Measurements from ENCODE around the gene FGFR1OP2. TPM values are rescaled to one million over a fixed set of nuclear protein-coding genes. Genes with fewer than 3 reads are reported as not detected.
A peak's percentile ranks its signal among the peaks of the same experiment; 100 is the strongest.
"Not testable (repeated sequence)": the region's sequence is repeated elsewhere in the genome, so short reads cannot be mapped to it uniquely, and the experiment has no call there.

The FGFR1OP2 gene
- 30.4 and 52.9 TPM in 2 replicates for total RNA-seq (2014; rRNA removed; shearing (Covaris generic); ENCODE audit: low replicate concordance)

DNA sequence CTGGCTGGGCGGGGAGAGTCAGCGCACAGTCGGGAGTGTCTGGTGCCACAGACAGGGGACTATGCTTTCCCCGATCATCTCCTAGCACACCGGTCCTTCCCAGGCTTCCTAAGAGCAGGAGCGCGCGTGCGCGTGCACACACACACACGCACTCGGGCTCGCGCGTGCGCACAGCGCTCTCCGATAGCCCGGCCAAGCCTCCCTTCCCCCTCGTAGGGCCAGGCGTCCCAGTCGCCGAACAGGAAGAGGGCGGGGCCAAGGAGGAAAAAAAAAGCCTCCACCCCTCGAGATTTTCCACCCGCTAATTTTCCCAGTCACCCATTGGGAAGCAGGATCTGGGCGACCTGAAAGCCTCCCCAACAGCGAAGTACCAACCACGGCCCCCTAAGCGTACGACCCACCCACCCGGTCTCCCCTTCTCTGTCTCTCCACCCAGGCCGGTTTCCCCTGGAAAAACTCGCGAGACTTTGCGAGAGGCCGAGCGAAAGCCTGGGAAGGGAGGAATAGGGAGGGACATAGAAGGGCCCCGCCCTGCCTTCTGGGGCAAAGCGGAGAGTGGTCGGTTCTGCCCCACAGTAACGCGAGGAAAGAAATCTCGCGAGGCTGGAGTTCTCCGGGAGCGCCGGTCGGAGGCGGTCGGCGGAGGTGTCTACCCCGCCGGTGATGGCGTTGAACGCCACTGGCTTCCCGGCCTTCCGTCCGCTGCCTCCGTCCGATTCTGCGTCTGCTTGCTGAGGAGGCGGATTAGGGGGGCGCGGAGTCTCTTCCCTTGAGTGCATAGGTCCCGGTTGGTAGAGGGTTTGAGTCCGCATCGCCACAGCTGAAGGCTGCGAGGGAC, at the start of gene FGFR1OP2, which contains the start of gene INTS13:
FGFR1OP2 (plus strand) TSS at position 608 of the 838 bp plus-strand sequence. CDS start 15,689 bp downstream, outside the sequence.
INTS13 (minus strand) TSS at position 119 of the 838 bp plus-strand sequence. CDS start 1,178 bp downstream, outside the sequence.
- H3K4me3 ChIP-seq = peak within 1 kb of the TSS; percentile 91
- peaks cover 19% of the 10 kb centered on the region for H3K36me3 ChIP-seq
- no peaks in the 10 kb centered on the region for H3K9me3 ChIP-seq
- no peaks in the 10 kb centered on the region for H3K27me3 ChIP-seq
- DNase-seq = peak; percentile 99

DNA sequence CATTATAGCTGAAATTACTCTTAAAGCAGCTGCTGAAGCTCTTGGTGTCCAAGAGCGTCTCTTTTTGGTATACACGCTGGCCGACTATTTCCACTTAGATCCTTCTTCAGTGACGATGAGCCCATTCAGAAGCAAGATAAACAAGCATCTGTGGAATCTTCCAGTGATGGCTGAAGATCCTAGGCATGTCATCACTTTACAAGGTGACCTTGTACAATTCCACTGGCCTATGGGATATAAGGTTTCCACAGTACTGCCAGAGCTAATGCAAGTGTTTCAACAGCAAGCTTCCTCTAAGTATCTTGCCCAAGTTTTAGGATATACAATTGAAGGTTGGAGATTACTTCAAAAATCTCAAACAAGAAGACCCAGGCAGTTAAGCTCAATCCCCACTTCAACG, 47.5 kb upstream of the FGFR1OP2 start:
- no peaks in the 10 kb centered on the region for H3K9me3 ChIP-seq
- no peak overlapping the region for H3K4me3 ChIP-seq
- H3K27me3 ChIP-seq = no peaks in the 10 kb centered on the region
- DNase-seq = no peak
- H3K36me3 ChIP-seq = no peaks in the 10 kb centered on the region; the same call in none of the 2 replicates

DNA sequence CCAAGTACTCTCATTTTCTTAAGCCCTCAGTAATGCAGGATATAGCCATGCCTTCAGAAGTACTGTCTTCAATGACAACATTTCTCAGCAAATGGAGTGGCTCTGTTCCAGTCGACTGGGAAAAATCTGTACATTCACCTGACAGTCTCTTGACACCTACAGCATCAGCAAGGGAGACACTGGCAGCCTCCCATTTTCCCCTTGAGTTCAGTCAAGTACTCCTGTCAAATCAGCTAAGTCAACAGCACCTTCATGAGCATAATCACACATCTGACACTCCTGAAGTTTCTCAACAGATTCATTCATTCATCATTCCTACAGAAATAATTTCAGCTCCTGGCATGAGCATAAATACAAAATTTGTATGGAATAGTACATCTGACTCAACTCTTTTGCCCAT, 46.6 kb upstream of the FGFR1OP2 start:
- no peaks in the 10 kb centered on the region for H3K9me3 ChIP-seq
- H3K36me3 ChIP-seq = peaks cover 4% of the 10 kb centered on the region
- DNase-seq = no peak
- H3K4me3 ChIP-seq = no peak overlapping the region
- H3K27me3 ChIP-seq = no peaks in the 10 kb centered on the region

DNA sequence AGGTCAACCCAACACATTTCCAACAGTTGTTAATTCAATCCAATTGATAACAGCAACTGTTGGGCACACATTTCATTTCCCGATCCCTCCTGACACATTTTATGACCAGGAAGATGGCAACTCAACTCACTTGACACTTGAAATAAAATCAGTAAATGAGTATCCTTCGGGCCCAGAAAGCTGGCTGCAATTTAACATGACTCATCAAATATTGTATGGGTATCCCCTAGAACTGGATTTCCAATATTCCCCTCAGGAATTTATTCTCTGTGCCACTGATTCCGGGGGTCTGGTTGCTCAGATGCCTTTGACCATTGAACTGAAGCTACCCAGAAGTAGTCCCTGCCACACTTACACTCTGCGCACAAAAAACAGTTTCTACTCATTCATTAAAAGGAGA, 42.6 kb upstream of the FGFR1OP2 start:
- H3K36me3 ChIP-seq = peaks cover 38% of the 10 kb centered on the region
- H3K9me3 ChIP-seq = 0 out of 2 replicates have a peak, but pooled peaks cover 2% of the 10 kb centered on the region
- H3K4me3 ChIP-seq = no peak overlapping the region
- no peaks in the 10 kb centered on the region for H3K27me3 ChIP-seq
- no peak for DNase-seq

DNA sequence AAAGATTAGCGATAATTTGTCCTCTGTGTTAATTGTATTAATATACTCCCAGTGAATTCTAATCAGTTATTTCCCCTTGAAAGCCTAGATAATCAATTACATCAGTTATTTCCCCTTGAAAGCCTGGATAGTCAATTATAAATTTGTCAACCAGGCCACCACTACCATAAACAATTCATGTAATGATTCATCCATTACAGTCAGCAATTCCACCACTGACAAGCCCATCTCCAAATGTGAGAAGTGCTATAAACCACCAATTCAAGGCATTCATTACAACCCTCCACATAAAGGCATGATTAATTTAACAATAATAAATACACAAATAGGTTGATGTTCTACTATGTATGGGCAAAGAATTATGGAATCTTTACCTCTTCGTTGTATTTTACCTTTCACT, 41.4 kb upstream of the FGFR1OP2 start:
- H3K27me3 ChIP-seq = no peaks in the 10 kb centered on the region
- 0 out of 2 replicates have a peak, but pooled peaks cover 3% of the 10 kb centered on the region for H3K9me3 ChIP-seq
- DNase-seq = no peak
- no peak overlapping the region for H3K4me3 ChIP-seq
- H3K36me3 ChIP-seq = peaks cover 47% of the 10 kb centered on the region

DNA sequence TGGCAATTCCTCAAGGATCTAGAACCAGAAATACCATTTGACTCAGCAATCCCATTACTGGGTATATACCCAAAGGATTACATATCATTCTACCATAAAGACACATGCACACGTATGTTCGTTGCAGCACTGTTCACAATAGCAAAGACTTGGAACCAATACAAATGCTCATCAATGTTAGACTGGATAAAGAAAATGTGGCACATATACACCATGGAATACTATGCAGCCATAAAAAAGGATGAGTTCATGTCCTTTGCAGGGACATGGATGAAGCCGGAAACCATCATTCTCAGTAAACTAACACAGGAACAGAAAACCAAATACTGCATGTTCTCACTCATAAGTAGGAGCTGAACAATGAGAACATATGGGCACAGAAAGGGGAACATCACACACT, 34.9 kb upstream of the FGFR1OP2 start:
- H3K9me3 ChIP-seq, H3K4me3 ChIP-seq, H3K27me3 ChIP-seq, DNase-seq: not testable (repeated sequence)
- peaks cover 82% of the 10 kb centered on the region for H3K36me3 ChIP-seq

DNA sequence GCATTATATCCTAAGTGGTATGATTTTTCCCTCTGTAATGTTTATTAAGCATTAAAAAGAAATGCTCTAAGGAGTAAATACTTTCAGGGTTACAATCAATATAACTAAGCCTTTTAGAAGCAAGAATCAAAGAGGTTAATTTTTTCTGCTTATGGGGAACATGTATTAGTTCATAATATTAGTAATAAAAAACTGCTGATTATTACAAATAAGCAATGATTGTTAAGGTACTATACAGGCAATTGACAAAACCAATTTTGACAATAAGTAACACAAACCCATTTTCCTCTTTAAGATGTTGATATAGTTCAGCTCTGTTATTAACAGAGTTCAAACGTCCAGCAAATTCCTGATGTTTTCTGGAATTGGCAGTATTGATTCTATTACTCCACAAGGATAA, 32.2 kb upstream of the FGFR1OP2 start:
- DNase-seq = no peak
- Histone ChIP-seq H3K9me3 (0 out of 2 replicates have a peak, but pooled peaks cover 3% of the 10 kb centered on the region), H3K36me3 (peaks cover 75% of the 10 kb centered on the region), H3K4me3 (no peak overlapping the region), H3K27me3 (no peaks in the 10 kb centered on the region)

DNA sequence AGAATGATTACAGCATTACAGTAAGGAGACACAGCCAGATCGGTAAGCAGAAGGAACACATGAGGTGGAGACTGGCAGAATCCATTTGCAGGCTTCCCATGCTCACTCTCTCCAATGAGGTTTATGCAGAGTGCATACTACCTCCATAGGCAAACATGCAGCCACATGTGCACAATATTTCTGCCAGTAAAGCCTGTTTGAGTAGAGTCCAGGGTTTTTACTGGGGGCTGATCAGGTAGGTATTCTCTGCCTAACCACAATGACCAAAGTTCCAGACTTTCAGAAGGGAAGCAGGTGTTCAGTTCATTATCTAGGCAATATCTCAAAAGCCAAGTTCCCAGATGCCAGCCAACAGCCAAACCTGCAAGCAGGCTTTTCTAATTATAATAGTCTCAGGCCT, 31.6 kb upstream of the FGFR1OP2 start:
- Histone ChIP-seq H3K9me3 (0 out of 2 replicates have a peak, but pooled peaks cover 3% of the 10 kb centered on the region), H3K36me3 (peaks cover 77% of the 10 kb centered on the region), H3K4me3 (no peak overlapping the region), H3K27me3 (no peaks in the 10 kb centered on the region)
- no peak for DNase-seq

DNA sequence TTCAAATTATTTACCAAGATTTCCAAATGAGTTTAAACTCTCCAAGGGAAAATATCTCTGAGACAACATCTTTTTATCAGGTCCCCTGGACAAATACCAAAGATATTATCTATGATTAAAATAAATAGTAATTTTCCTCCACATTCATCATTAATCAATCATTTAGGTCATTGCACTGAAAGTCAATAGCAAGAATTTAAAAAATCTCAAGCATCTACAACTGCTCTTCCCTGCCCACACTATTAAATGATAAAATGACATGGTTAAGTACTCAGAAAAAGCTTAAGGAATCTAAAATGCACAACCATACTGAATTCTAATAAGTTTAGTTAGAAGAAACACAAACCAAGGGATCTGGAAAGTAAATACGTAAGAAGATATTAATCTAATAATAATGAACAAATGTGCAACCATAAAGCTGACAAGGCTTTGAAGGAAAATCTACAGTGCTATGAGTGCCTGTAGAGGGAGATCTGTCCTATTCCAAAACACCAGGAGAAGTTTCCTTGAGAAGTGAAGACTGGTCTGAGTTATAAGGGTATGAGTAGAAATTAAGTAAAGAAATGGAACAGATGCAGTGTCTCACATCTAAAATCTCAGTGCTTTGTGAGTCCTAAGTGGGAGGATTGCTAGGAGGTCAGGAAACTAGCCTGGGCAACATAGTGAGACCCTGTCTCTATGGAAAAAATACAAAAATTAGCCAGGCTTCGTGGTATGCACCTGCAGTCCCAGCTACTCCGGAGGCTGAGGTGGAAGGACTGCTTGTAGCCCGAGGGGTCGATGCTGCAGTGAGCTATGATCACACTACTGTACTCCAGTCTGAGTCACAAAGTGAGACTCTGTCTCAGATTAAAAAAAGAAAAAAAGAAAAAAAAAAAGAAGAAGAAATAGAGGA, 19.7 kb upstream of the FGFR1OP2 start:
- Histone ChIP-seq H3K27me3 (no peaks in the 10 kb centered on the region), H3K4me3 (no peak overlapping the region), H3K9me3 (no peaks in the 10 kb centered on the region), H3K36me3 (peaks cover 41% of the 10 kb centered on the region)
- DNase-seq = no peak

DNA sequence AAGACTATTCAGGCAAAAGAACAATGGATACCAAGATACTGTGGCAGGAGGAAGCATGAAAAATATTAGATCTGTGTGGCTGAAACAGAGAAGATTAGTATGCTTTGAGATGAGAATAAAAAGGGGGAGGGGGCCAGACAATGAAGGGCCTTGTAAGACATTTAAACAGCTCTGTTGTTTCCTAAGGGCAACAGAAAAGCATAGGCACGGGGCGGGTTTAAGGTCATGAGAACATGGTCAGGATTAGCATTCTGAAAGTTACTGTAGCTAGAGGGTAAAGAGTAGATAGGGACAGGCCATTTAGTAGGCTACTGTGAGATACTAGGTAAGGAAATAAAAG, 19.1 kb upstream of the FGFR1OP2 start:
- Histone ChIP-seq H3K4me3 (no peak overlapping the region), H3K9me3 (no peaks in the 10 kb centered on the region), H3K27me3 (no peaks in the 10 kb centered on the region), H3K36me3 (peaks cover 47% of the 10 kb centered on the region)
- no peak for DNase-seq

DNA sequence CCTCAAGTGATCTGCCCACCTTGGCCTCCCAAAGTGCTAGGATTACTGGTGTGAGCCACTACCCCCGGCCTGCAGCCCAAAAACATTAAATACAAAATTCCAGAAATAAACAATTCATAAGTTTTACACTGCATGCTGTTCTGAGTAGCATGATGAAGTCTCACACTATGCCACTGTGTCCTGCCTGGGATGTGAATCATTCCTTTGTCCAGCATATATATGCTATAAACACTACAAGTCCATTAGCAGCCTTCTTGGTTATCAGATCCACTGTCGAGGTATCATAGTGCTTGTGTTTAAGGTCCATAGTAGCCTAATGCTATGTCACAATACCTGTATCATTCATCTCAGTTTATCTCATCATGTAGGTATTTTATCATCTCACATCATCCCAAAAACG, 16.4 kb upstream of the FGFR1OP2 start:
- Histone ChIP-seq H3K4me3 (no peak overlapping the region), H3K27me3 (no peaks in the 10 kb centered on the region), H3K9me3 (no peaks in the 10 kb centered on the region), H3K36me3 (peaks cover 44% of the 10 kb centered on the region)
- DNase-seq = no peak

DNA sequence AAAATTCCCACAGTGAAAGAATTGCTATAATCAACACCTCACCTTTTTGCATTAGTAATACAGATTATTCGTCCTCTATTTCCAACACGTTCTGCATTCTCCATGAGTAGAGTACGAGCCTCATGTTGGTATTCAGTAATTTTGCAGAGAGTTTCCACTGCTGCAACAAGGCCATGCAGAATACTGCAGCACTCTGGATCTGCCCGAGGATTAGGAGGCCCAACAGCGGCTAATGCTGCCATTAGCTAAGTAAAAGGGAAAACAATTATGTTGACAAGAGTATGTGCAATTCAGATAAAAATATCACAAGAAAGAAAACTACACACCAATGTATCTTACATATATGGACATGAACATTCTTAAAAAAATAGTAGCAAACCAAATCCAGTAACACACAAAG, 9.6 kb upstream of the FGFR1OP2 start:
- no peaks in the 10 kb centered on the region for H3K9me3 ChIP-seq
- no peaks in the 10 kb centered on the region for H3K27me3 ChIP-seq
- H3K36me3 ChIP-seq = peaks cover 71% of the 10 kb centered on the region
- no peak for DNase-seq
- H3K4me3 ChIP-seq = no peak overlapping the region

DNA sequence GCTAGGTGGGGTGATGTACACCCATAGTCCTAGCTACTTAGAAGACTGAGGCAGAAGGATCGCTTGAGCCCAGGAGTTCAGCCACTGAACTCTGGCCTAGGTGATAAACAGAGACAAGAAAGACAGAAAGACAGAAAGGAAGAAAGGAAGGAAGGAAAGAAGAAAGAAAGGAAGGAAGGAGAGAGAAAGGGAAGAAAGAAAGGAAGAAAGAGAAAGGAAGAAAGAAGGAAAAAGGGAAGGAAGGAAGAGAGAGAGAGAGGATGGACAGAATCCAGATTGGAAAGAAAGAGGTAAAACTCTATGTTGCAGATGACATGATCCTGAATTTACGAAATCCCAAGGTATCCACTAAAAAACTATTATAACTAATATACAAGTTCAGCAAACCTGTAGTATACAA, 8.7 kb upstream of the FGFR1OP2 start:
- H3K4me3 ChIP-seq = no peak overlapping the region
- H3K36me3 ChIP-seq = peaks cover 67% of the 10 kb centered on the region
- H3K9me3 ChIP-seq = no peaks in the 10 kb centered on the region
- H3K27me3 ChIP-seq = no peaks in the 10 kb centered on the region
- DNase-seq = no peak

DNA sequence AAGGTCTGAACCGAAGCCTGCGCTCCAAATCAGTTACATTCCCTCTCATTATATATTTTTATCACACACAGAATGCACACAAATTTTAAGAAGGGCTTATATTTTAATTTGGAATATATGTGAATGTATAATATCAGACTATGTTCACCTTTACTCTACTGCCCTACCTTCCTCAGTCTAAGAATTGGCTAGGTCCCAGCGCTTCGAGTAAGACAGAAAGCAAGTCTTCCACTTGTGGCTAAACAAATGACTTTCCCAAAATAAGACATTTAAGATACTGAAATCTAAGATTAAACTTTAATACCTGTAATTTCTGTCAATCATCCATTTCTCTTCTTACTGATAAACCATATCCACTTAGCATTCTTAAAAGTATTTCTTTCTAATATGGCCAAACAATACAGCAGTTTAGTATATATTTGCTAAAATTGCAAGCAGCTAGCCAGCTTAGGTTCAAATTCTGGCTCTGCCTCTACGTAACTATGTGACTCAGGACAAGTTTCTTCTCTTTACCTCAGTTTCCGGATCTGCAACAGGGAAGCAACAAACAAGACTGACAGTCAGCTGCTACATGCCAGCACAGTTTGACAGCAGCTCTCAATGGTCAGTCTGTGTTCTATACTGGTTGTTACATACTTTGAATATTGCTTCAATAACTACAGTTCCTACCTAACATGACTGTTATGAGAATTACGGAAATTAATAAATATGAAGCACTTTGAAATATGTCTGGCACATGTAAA, 2.5 kb upstream of the FGFR1OP2 start:
- peak overlapping the region; percentile 91 for H3K4me3 ChIP-seq
- no peaks in the 10 kb centered on the region for H3K9me3 ChIP-seq
- no peaks in the 10 kb centered on the region for H3K27me3 ChIP-seq
- no peak for DNase-seq
- peaks cover 30% of the 10 kb centered on the region for H3K36me3 ChIP-seq

DNA sequence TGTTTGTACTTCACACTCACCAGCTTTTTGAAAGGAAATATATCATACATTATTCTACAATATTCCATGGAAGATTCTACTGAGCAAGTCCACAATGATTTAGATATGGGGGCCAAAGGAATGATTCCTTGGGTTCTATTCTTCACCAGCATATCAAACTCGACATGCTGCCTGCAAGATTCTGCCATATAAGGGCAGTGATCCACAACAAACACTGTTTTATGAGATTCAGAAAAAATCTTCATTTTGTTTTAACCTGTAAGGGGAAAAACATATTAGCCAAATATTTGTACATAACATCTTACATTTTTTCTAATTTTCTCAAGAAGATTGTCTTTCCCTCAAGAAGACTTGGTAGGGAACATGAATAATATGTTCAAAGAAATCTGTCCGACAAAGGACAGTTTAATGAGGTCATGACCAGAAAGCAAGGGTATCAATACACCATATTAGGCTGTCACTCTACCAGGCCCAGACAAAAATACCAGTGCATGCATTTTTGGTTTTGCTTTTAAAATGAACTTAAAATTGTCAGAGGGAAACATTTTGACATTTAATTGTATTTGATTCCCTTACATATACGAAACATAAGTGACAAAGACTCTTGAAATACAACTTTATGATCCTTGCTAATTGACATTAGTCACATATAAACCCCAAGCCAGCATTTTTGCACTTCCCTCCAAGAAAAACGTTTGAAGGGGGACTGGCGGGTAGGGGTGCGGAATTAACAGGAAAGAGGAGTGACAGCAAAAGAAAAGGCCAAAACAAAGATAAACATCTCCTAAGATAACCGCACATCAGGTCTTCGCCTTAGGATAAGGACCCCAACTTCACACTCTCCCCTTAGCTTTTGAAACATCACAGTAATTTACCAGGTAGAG, 1.5 kb upstream of the FGFR1OP2 start:
- H3K9me3 ChIP-seq = no peaks in the 10 kb centered on the region
- no peaks in the 10 kb centered on the region for H3K27me3 ChIP-seq
- H3K36me3 ChIP-seq = peaks cover 27% of the 10 kb centered on the region
- DNase-seq = peak; percentile 14
- peak overlapping the region; percentile 91 for H3K4me3 ChIP-seq

DNA sequence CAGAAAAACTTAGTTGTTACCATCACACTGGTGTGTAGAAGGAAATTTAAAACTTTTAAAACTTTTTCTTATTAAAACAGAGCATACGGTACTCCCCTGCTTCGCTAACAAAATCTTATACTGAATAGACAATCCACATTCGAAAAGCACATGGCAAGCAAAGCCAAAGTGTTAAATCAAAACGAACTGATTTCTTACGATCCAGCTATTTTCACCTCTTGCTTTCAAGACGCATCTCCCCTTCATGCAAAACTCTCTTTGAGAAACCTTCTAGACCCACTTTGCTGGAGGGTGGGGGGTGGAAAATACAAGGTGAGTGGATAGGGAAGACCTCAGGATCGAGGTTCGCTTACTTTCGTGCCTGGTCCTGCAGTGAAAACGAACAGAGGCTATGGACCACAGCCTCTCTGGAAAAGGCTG, 817 bp upstream of the FGFR1OP2 start:
- Histone ChIP-seq H3K36me3 (peaks cover 24% of the 10 kb centered on the region), H3K27me3 (no peaks in the 10 kb centered on the region), H3K4me3 (peak overlapping the region; percentile 91), H3K9me3 (no peaks in the 10 kb centered on the region)
- DNase-seq = no peak

Data from MG63 (cell line).